Stimulated activated CD4-positive, alpha-beta T cell treated with anti-CD3 and anti-CD28 coated beads, Interleukin-12 subunit alpha, Interleukin-12 subunit beta, amount 100 ng/mL, for 4 hours (primary cell): ENCODE measurements around the gene DOK7.
"Not testable (repeated sequence)": the region's sequence is repeated elsewhere in the genome, so short reads cannot be mapped to it uniquely, and the experiment has no call there.

Experiments used
- DNase-seq: peaks from one replicate; pipeline ENCODE4 v3.0.0-alpha.2; 2020

The DOK7 gene

GRCh38 chr4:3443750-3444309 lies 19.3 kb upstream of the DOK7 start:
- DNase-seq: no peak

DNA sequence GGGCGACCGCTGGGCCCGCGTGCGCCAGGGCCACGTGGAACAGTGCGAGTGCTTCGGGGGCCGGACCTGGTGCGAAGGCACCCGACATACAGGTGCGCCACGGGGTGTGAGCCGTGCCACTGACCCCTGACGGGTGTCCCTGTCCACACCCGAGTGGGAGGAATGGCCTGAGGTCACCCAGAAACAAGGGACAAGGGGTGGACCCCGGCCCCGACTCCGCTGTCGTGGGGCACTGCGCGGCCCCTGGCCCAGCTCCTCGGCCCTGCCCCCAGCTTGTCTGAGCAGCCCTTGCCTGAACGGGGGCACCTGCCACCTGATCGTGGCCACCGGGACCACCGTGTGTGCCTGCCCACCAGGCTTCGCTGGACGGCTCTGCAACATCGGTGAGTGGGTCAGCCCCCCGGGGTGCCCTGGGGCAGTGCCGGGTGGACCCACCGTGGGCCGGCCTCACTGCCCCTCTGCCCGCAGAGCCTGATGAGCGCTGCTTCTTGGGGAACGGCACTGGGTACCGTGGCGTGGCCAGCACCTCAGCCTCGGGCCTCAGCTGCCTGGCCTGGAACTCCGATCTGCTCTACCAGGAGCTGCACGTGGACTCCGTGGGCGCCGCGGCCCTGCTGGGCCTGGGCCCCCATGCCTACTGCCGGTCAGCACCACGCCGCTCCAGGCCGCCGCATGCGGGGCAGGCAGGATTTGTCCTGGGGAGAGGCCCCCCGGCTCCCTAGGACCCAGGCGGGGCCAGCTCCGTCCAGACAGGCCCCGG lies 18.6 kb upstream of the DOK7 start:
- no peak for DNase-seq

GRCh38 chr4:3445111-3445820 lies 17.8 kb upstream of the DOK7 start:
- no peak for DNase-seq

- DNase-seq: no peak
Observed at GRCh38 chr4:3445829-3446545, 17.1 kb upstream of the DOK7 start.

GRCh38 chr4:3446631-3447320 lies 16.3 kb upstream of the DOK7 start:
- DNase-seq: no peak

- no peak for DNase-seq
Observed at GRCh38 chr4:3447431-3448395, 15.4 kb upstream of the DOK7 start.

DNA sequence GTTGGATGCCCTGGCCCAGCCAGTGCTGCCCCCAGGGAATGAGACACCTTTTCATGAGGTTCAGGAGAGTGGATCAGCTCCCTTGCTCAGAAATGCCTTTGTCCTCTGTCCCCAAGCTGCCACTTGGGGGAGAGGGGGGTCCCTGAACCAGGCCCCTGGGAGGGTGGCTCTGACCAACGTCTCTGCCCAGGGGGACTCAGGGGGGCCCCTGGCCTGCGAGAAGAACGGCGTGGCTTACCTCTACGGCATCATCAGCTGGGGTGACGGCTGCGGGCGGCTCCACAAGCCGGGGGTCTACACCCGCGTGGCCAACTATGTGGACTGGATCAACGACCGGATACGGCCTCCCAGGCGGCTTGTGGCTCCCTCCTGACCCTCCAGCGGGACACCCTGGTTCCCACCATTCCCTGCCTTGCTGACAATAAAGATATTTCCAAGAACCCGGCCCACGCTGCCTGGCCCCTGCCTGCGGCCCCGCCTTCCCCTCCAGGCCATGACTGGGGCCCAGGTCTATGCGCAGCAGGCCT lies 14.0 kb upstream of the DOK7 start:
- no peak for DNase-seq

- DNase-seq: no peak
Observed at GRCh38 chr4:3449574-3450534, 13.3 kb upstream of the DOK7 start.

DNA sequence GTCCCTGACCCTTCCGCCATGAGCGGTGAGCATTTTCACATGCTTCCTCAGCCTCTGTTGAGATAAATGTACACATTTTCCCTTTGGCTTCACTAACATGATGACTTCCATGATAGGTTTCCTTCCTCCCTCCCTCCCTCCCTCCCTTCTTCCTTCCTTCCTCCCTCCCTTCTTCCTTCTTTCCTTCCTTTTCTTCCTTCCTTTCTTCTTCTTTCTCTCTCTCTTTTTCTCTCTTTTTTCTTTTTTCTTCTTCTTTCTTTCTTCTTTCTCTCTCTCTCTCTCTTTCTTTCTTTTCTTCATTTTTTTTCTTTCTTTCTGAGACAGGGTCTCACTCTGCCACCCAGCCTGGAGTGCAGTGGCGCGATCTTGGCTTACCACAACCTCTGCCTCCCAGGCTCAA lies 12.5 kb upstream of the DOK7 start:
- no peak for DNase-seq

GRCh38 chr4:3451956-3452355 lies 11.2 kb upstream of the DOK7 start:
- no peak for DNase-seq

DNA sequence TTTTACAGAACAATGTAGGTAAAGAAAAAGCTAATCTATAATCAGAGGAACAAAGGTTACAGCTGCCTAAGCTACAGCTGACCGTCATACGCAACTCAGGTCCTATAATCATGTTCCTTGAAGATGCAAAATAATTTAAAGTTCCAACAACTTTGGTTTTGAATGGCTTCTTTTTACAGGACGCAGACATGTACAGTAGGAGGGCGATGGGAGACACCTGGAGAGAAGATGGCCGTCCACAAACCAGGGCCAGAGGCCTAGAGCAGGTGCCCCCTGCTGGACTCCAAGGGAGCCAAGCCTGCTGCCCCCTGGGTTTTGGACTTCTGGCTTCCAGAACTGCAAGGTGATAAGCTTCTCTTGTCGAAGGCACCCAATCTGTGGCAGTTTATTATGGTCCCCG lies 10.7 kb upstream of the DOK7 start:
- no peak for DNase-seq

DNA sequence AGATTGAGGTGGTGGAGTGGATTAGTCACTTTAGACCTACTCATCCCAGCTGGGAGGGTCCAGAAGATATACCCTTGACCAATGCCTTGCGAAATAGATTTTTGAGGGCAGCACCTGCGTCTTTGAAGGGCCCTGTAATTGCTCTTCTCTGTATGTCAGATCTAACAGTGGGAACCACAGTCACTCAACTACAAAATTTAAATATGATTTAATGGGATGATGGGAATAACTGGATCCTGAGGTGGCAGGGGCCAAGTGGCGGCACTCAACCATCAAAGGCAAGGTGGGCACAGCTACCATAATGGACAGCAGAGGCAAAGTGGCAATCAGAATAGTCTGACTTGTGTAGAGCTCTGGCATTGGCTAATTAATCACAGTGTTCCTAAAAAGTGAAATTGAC lies 7.5 kb upstream of the DOK7 start:
- not testable (repeated sequence) for DNase-seq

DNA sequence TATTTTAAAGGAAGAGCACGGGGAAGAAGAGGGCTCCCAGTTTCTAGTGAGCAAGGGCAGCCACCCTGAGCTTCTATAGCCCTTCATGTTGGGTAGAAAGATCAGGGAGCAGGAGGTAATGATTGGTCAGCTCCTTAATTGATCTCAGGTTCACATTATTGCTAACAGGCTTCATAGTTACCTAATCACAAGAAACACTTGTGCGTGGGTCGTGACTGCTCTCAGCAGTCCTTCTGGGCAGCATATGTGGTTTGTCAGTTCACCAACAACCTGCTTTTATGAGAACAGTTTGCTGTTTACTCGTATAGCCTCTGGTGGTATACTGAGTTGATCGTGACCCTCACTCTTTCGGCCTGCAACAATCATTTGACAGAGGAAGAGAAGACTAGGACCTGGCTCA lies 4.7 kb upstream of the DOK7 start:
- no peak for DNase-seq

GRCh38 chr4:3459156-3459555 lies 4.0 kb upstream of the DOK7 start:
- not testable (repeated sequence) for DNase-seq

DNA sequence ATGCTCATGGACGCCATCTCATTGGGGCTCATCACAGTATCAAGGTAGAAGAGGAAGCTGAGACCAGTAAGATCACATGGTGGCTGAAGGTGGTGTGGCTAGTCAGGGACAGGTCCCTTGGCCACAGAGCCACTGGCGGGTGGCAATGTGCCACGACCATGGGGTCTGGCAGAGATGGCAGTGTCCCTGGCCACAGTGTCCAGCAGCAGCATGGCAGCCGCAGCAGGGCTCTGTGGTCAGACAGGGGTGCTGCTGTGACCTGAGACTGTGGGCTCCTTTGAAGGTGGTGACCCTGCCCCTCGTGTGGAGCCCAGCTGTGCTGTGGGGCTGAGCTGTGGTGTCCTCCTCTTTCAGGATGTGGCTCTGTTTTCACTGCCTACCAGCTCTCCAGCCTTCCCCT lies 2.2 kb upstream of the DOK7 start:
- DNase-seq: no peak

DNA sequence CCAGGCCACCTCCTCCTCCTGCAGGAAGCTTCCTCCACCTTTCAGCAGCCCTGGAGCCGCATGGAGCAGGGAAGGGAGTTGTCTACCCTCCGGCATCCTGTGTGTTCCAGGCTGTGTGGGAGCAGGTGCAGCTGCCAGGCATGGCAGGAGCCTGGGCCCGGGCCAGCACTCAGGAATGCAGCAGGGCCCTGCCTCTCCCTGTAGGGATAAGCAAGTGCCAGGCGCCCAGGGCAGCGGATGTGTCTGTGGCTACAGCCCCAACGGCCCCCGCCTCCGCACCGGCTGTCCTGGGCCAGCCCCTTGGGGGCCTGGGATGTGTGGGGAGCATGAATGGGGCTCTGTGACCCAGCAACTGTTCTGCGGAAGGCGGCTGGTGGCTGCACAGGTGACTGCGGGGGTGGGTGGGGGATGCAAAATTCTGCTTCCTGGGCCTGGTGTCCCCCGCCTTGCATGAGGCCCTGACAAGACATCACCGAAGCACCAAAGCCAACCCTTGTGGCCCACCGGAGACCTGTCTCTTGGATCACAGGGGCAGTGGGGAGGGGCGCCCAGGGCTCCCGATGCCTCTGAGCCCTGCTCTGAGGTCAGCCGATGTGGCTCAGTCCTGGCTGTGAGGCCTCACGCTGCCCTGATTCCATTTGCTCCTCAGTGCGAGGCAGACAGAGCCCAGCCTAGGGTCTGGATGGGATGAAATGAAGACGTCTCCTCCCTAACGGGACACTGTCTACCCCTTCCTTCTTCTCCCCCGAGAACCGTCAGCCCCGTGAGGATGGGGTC lies 1.4 kb upstream of the DOK7 start:
- no peak for DNase-seq

DNA sequence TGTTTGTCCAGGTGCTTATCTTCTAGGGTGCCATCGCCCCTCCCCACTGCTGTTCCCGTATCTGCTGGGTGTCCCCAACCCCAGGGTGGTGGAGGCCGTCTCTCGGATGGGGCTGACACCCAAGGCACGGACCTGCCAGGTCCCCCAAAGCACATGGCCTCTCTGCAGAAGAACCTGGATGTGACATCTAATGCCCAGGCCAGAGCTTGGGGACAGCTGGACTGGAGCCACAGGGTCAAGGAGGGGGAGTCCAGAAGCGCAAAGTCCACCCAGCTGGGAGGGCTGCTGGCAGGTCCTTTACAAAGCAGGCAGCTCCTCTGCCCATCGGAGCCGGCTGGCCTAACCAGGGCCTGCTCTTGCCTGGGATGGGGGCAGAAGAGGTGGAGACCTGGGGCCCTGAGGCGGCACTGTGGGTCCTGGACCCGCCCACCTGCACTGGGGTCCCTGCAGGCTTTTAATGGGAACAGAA lies 751 bp upstream of the DOK7 start:
- no peak for DNase-seq

- DNase-seq: no peak
Observed at GRCh38 chr4:3463556-3464348, 646 bp downstream of the DOK7 start.
